SK-N-SH (cell line): ENCODE data around the gene SLC6A9. TPM values are rescaled to one million over a fixed set of nuclear protein-coding genes. Genes with fewer than 3 reads are reported as not detected.

ENCODE experiments used
- CTCF ChIA-PET: fragments of 300-600, 350-600 bp; formaldehyde crosslinking; extraction: SDS; loops from one replicate; lab custom pipeline; 2021; lab: Yijun Ruan, JAX
- POLR2A ChIA-PET: fragments of 350-600 bp; sonication (Branson Sonifier 250); formaldehyde crosslinking; extraction: SDS; loops from one replicate; lab custom pipeline; 2020; ENCODE audit warnings: antibody characterized with exemption, inconsistent platforms; lab: Yijun Ruan, JAX
- DNase-seq: peaks from one replicate; pipeline ENCODE4 v3.0.0; 2012
- H2AFZ ChIP-seq: fragments of 200-600 bp; sonication (generic); 2 replicates; pipeline ENCODE4 v1.8.1; 2016; ENCODE audit warnings: antibody characterized with exemption, mild to moderate bottlenecking, low read depth
- H3F3A ChIP-seq: fragments of 200-600 bp; sonication (generic); replicated peaks from 2 replicates; pipeline ENCODE3; 2016; ENCODE audit warnings: antibody characterized with exemption, mild to moderate bottlenecking; ENCODE audit not compliant: insufficient read depth
- H3K27ac ChIP-seq, 2 experiments: fragments of 200-500 bp in 1 of 2; fragments of 200-600 bp in 1 of 2; sonication (Bioruptor generic) in 1 of 2; sonication (generic), shearing (Covaris generic) in 1 of 2; 2 replicates each; pipeline versions ENCODE4 v1.5.1 to v1.6.1; 2014 to 2016; ENCODE audit warnings: low read depth in 2 of 2, inconsistent platforms in 1 of 2, low read length in 1 of 2, mild to moderate bottlenecking in 1 of 2, mixed read lengths in 1 of 2
- H3K27me3 ChIP-seq: fragments of 200-600 bp; sonication (generic), shearing (Covaris generic); 2 replicates; pipeline ENCODE4 v1.6.1; 2016; ENCODE audit warnings: mixed run types; ENCODE audit not compliant: insufficient read depth
- H3K36me3 ChIP-seq, 2 experiments: fragments of 200-500 bp in 1 of 2; fragments of 200-600 bp in 1 of 2; sonication (Bioruptor generic) in 1 of 2; sonication (generic) in 1 of 2; replicated peaks in 1 of 2; 2 replicates each; pipeline versions ENCODE3 to v1.5.1; 2014 to 2016; ENCODE audit warnings: low read length in 1 of 2, mild to moderate bottlenecking in 1 of 2; ENCODE audit not compliant: insufficient read depth in 2 of 2, control insufficient read depth in 1 of 2
- H3K4me1 ChIP-seq, 2 experiments: fragments of 200-500 bp in 1 of 2; fragments of 200-600 bp in 1 of 2; sonication (Bioruptor generic) in 1 of 2; sonication (generic), shearing (Covaris generic) in 1 of 2; 2 replicates each; pipeline versions ENCODE4 v1.5.1 to v1.6.1; 2014 to 2016; ENCODE audit warnings: low read depth in 1 of 2, low read length in 1 of 2, mixed run types in 1 of 2; ENCODE audit not compliant: insufficient read depth in 2 of 2, control insufficient read depth in 1 of 2
- H3K4me2 ChIP-seq: fragments of 200-600 bp; sonication (generic), shearing (Covaris generic); 2 replicates; pipeline ENCODE4 v1.6.1; 2017; ENCODE audit warnings: mixed run types
- H3K4me3 ChIP-seq, 2 experiments: fragments of 200-500 bp in 1 of 2; fragments of 200-600 bp in 1 of 2; sonication (Bioruptor generic) in 1 of 2; sonication (generic), shearing (Covaris generic) in 1 of 2; 2 replicates each; pipeline versions ENCODE4 v1.5.1 to v1.8.1; 2014 to 2016; ENCODE audit warnings: low read depth in 2 of 2, inconsistent platforms in 1 of 2, low read length in 1 of 2, mild to moderate bottlenecking in 1 of 2, mixed read lengths in 1 of 2, moderate library complexity in 1 of 2
- H3K79me2 ChIP-seq: fragments of 200-600 bp; sonication (generic); 2 replicates; pipeline ENCODE4 v1.8.1; 2017; ENCODE audit warnings: mild to moderate bottlenecking; ENCODE audit not compliant: insufficient read depth
- H3K9ac ChIP-seq: fragments of 200-600 bp; sonication (generic); 2 replicates; pipeline ENCODE4 v1.6.1; 2017; ENCODE audit warnings: mixed run types
- H3K9me2 ChIP-seq: fragments of 200-600 bp; sonication (generic); 2 replicates; pipeline ENCODE4 v1.6.1; 2017; ENCODE audit warnings: mixed run types
- H3K9me3 ChIP-seq: fragments of 200-600 bp; sonication (generic); 2 replicates; pipeline ENCODE4 v1.6.1; 2017; ENCODE audit warnings: mixed run types, mild to moderate bottlenecking, moderate library complexity
- H4K20me1 ChIP-seq: fragments of 200-600 bp; sonication (generic); 2 replicates; pipeline ENCODE4 v1.6.1; 2017; ENCODE audit warnings: mild to moderate bottlenecking, mixed run types; ENCODE audit not compliant: insufficient read depth
- ELF1 ChIP-seq: IDR thresholded peaks from 2 replicates; pipeline ENCODE4 v1.4.0; 2012
- EP300 ChIP-seq, 2 experiments: IDR thresholded peaks; 2 replicates each; pipeline versions ENCODE4 v1.4.0 to v1.6.1; 2012; ENCODE audit warnings: borderline replicate concordance in 1 of 2, low read depth in 1 of 2, low read length in 1 of 2
- FOXM1 ChIP-seq: IDR thresholded peaks from 2 replicates; pipeline ENCODE4 v1.4.0; 2012; ENCODE audit warnings: low read depth, mild to moderate bottlenecking
- GATA2 ChIP-seq: sonication (generic); formaldehyde crosslinking; IDR thresholded peaks from 2 replicates; pipeline ENCODE4 v1.5.0; 2020; ENCODE audit warnings: mild to moderate bottlenecking, missing genetic modification reagents
- POLR2AphosphoS5 ChIP-seq: IDR thresholded peaks from 2 replicates; pipeline ENCODE4 v1.6.1; 2012; ENCODE audit warnings: low read depth, low read length
- RAD21 ChIP-seq: IDR thresholded peaks from 2 replicates; pipeline ENCODE4 v1.6.1; 2012; ENCODE audit warnings: mild to moderate bottlenecking, low read length
- RCOR1 ChIP-seq: fragments of 150-350 bp; IDR thresholded peaks from 2 replicates; pipeline ENCODE4 v1.6.1; 2017; ENCODE audit warnings: antibody characterized with exemption, low read length
- SMC3 ChIP-seq: IDR thresholded peaks from 2 replicates; pipeline ENCODE4 v1.6.1; 2012; ENCODE audit warnings: low read depth, low read length, improper control_type of control experiment
- TCF12 ChIP-seq: IDR thresholded peaks from 2 replicates; pipeline ENCODE4 v1.4.0; 2012
- WGBS: methylation state at CpG from one replicate; pipeline ENCODE4 v1.1.6; 2017; ENCODE audit warnings: low lambda C conversion rate; 5-methylcytosine and 5-hydroxymethylcytosine counted together
- polyA plus RNA-seq, 3 experiments: library from polyadenylated mRNA; depleted of rRNA; stranded (reverse); fragments of >200 nt; gene quantifications; 2 replicates each; pipeline ENCODE4 v1.2.3, GENCODE V29; 2012
- TF ChIP-seq, protein P1 (sequence below): IDR thresholded peaks from 2 replicates; pipeline ENCODE4 v1.6.1; 2012; ENCODE audit warnings: mild to moderate bottlenecking, low read depth, low read length, moderate library complexity
- TF ChIP-seq, protein P2 (sequence below): fragments of 200-600 bp; sonication (generic); IDR thresholded peaks from 2 replicates; pipeline ENCODE4 v1.6.1; 2017; ENCODE audit warnings: antibody characterized with exemption, mild to moderate bottlenecking, moderate library complexity
- TF ChIP-seq, protein P3 (sequence below): IDR thresholded peaks from 2 replicates; pipeline ENCODE4; 2012
- TF ChIP-seq, protein P4 (sequence below): fragments of 150-350 bp; IDR thresholded peaks from 2 replicates; pipeline ENCODE4 v1.6.1; 2017; ENCODE audit warnings: antibody characterized with exemption, low read length, low read depth, borderline replicate concordance
- TF ChIP-seq, protein P5 (sequence below): IDR thresholded peaks from 2 replicates; pipeline ENCODE4 v1.4.0; 2012; ENCODE audit warnings: low read depth

Gene SLC6A9
- polyA plus RNA-seq, 1 of the 3 experiments (the other 2 are of a cell fraction): 3.9 TPM

DNA sequence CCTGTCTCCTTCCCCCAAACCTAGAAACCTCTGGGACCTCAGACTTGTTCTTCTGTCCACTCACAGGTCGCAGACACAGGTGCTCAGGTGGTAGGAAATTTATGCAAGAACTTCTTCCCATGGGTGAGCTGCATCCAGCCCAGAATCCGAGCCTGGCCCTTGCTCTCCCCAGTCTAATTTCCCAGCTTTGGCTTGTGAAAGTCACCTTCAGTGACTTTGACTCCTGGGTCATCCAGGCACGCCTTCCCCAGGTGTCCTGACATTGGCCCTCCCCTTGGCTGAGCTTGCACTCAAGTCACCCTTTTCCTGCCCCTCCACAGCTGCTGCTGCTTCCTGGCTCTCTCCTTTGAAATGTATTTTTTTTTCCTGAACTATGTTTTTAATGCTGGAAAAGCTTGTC, 77.9 kb downstream of the SLC6A9 start:
- Histone ChIP-seq H3K9ac (no peak overlapping the region), H3K9me3 (no peaks in the 10 kb centered on the region), H3K4me3 (no peak overlapping the region), H3K4me1 (peaks cover 4 to 14% of the 10 kb centered on the region in 2 experiments), H3K36me3 (peaks cover 0 to 39% of the 10 kb centered on the region in 2 experiments), H3K27me3 (no peaks in the 10 kb centered on the region), H3K79me2 (peaks cover under 1% of the 10 kb centered on the region; the same call in 1 of the 2 replicates), H3K4me2 (no peak overlapping the region), H4K20me1 (peaks cover 6% of the 10 kb centered on the region; the same call in 1 of the 2 replicates), H3K27ac (no peak overlapping the region), H3F3A (no peaks in the 10 kb centered on the region), H3K9me2 (no peaks in the 10 kb centered on the region), H2AFZ (no peak overlapping the region)
- ChIA-PET CTCF (interaction anchor here (0.7 to 1.3 kb wide), 5 partner anchors 19 to 423 kb away, joined by 3 read pairs; partner anchors contain the start of gene CCDC24), POLR2A (no interaction called here)
- WGBS: 84% methylated on average over 3 of the region's 3 CpGs
- DNase-seq: no peak
- no peak for TF ChIP-seq POLR2AphosphoS5
- no peak for TF ChIP-seq TCF12
- TF ChIP-seq GATA2: no peak
- TF ChIP-seq, protein P1, sequence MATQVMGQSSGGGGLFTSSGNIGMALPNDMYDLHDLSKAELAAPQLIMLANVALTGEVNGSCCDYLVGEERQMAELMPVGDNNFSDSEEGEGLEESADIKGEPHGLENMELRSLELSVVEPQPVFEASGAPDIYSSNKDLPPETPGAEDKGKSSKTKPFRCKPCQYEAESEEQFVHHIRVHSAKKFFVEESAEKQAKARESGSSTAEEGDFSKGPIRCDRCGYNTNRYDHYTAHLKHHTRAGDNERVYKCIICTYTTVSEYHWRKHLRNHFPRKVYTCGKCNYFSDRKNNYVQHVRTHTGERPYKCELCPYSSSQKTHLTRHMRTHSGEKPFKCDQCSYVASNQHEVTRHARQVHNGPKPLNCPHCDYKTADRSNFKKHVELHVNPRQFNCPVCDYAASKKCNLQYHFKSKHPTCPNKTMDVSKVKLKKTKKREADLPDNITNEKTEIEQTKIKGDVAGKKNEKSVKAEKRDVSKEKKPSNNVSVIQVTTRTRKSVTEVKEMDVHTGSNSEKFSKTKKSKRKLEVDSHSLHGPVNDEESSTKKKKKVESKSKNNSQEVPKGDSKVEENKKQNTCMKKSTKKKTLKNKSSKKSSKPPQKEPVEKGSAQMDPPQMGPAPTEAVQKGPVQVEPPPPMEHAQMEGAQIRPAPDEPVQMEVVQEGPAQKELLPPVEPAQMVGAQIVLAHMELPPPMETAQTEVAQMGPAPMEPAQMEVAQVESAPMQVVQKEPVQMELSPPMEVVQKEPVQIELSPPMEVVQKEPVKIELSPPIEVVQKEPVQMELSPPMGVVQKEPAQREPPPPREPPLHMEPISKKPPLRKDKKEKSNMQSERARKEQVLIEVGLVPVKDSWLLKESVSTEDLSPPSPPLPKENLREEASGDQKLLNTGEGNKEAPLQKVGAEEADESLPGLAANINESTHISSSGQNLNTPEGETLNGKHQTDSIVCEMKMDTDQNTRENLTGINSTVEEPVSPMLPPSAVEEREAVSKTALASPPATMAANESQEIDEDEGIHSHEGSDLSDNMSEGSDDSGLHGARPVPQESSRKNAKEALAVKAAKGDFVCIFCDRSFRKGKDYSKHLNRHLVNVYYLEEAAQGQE: no peak
- no peak for TF ChIP-seq FOXM1
- no peak for TF ChIP-seq SMC3
- TF ChIP-seq, protein P2, sequence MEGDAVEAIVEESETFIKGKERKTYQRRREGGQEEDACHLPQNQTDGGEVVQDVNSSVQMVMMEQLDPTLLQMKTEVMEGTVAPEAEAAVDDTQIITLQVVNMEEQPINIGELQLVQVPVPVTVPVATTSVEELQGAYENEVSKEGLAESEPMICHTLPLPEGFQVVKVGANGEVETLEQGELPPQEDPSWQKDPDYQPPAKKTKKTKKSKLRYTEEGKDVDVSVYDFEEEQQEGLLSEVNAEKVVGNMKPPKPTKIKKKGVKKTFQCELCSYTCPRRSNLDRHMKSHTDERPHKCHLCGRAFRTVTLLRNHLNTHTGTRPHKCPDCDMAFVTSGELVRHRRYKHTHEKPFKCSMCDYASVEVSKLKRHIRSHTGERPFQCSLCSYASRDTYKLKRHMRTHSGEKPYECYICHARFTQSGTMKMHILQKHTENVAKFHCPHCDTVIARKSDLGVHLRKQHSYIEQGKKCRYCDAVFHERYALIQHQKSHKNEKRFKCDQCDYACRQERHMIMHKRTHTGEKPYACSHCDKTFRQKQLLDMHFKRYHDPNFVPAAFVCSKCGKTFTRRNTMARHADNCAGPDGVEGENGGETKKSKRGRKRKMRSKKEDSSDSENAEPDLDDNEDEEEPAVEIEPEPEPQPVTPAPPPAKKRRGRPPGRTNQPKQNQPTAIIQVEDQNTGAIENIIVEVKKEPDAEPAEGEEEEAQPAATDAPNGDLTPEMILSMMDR: no peak
- TF ChIP-seq, protein P3, sequence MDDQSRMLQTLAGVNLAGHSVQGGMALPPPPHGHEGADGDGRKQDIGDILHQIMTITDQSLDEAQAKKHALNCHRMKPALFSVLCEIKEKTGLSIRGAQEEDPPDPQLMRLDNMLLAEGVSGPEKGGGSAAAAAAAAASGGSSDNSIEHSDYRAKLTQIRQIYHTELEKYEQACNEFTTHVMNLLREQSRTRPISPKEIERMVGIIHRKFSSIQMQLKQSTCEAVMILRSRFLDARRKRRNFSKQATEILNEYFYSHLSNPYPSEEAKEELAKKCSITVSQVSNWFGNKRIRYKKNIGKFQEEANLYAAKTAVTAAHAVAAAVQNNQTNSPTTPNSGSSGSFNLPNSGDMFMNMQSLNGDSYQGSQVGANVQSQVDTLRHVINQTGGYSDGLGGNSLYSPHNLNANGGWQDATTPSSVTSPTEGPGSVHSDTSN: no peak
- no peak for TF ChIP-seq RCOR1
- no peak for TF ChIP-seq RAD21
- TF ChIP-seq, protein P4, sequence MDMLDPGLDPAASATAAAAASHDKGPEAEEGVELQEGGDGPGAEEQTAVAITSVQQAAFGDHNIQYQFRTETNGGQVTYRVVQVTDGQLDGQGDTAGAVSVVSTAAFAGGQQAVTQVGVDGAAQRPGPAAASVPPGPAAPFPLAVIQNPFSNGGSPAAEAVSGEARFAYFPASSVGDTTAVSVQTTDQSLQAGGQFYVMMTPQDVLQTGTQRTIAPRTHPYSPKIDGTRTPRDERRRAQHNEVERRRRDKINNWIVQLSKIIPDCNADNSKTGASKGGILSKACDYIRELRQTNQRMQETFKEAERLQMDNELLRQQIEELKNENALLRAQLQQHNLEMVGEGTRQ: no peak
- TF ChIP-seq, protein P5, sequence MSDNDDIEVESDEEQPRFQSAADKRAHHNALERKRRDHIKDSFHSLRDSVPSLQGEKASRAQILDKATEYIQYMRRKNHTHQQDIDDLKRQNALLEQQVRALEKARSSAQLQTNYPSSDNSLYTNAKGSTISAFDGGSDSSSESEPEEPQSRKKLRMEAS: no peak
- TF ChIP-seq EP300 (IDR thresholded peaks at IDR 0.05; ENCODE audit: borderline replicate concordance in 1 of 2, low read depth in 1 of 2, low read length in 1 of 2): no peak
- TF ChIP-seq ELF1: no peak
